ENCODE results near the gene NAGLU. TPM values are rescaled to one million over a fixed set of nuclear protein-coding genes. Genes with fewer than 3 reads are reported as not detected.

NAGLU gene
- total and polyA plus RNA-seq, 2 of the 13 experiments (the other 11 are each of a cell fraction or from before 2014, with no cell fraction given) = 28.2 to 40.1 TPM

DNA sequence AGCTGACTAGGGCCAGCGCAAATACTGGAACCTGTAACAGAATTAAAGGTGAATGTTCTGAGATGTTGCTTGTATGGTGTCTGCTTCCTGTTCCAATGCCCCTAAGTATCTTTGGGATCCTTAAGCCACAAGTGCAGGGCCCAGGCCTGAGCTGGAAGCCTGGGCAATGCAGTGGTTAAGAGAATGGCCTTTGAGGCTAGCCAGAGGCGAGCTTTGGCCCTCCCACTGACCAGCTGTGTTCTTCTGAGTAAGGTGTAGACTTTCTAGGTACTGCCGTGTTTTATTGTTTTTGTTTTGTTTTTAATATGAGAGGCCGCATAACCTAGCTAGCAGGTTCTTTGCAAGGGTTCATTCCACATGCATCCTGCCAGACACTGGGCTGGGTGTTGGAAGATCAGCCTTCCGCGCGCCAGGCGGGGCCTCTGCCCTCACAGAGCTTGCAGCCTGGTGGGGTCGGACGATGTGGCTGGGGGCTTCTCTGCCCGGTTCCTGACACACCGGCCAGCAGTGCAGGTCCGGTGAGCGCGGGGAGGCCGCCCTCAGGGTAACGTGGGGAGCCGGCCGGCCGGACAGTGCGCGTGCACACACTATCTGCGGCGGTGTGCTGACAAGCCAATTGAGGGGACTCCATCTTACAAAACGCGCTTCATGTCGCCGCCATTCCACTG is 30.3 kb downstream of the NAGLU start (continued):
- TF ChIP-seq, protein P1, sequence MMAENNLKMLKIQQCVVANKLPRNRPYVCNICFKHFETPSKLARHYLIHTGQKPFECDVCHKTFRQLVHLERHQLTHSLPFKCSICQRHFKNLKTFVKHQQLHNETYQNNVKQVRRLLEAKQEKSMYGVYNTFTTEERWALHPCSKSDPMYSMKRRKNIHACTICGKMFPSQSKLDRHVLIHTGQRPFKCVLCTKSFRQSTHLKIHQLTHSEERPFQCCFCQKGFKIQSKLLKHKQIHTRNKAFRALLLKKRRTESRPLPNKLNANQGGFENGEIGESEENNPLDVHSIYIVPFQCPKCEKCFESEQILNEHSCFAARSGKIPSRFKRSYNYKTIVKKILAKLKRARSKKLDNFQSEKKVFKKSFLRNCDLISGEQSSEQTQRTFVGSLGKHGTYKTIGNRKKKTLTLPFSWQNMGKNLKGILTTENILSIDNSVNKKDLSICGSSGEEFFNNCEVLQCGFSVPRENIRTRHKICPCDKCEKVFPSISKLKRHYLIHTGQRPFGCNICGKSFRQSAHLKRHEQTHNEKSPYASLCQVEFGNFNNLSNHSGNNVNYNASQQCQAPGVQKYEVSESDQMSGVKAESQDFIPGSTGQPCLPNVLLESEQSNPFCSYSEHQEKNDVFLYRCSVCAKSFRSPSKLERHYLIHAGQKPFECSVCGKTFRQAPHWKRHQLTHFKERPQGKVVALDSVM (CRISPR knock-in tag; IDR thresholded peaks at IDR 0.05) = no peak
- TF ChIP-seq ZNF496 (CRISPR knock-in tag; IDR thresholded peaks at IDR 0.05; ENCODE audit: insufficient replicate concordance) = no peak
- no peak for TF ChIP-seq IRF2 (CRISPR knock-in tag; IDR thresholded peaks at IDR 0.05)
- TF ChIP-seq, protein P2, sequence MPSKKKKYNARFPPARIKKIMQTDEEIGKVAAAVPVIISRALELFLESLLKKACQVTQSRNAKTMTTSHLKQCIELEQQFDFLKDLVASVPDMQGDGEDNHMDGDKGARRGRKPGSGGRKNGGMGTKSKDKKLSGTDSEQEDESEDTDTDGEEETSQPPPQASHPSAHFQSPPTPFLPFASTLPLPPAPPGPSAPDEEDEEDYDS (CRISPR knock-in tag; IDR thresholded peaks at IDR 0.05) = no peak
- no peak for TF ChIP-seq PTBP1 (IDR thresholded peaks at IDR 0.05; ENCODE audit: low read depth, low read length, poor library complexity, severe bottlenecking)
- no peak for TF ChIP-seq SNAPC2 (CRISPR knock-in tag; IDR thresholded peaks at IDR 0.05)
- TF ChIP-seq MAFF (IDR thresholded peaks at IDR 0.05; ENCODE audit: low read depth, low read length) = no peak
- no peak for TF ChIP-seq NCOA5 (CRISPR knock-in tag; IDR thresholded peaks at IDR 0.05)
- TF ChIP-seq, protein P3, sequence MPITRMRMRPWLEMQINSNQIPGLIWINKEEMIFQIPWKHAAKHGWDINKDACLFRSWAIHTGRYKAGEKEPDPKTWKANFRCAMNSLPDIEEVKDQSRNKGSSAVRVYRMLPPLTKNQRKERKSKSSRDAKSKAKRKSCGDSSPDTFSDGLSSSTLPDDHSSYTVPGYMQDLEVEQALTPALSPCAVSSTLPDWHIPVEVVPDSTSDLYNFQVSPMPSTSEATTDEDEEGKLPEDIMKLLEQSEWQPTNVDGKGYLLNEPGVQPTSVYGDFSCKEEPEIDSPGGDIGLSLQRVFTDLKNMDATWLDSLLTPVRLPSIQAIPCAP (CRISPR knock-in tag; IDR thresholded peaks at IDR 0.05; ENCODE audit: low read depth) = no peak
- no peak for TF ChIP-seq PAWR (CRISPR knock-in tag; IDR thresholded peaks at IDR 0.05; ENCODE audit: borderline replicate concordance)
- TF ChIP-seq, protein P4, sequence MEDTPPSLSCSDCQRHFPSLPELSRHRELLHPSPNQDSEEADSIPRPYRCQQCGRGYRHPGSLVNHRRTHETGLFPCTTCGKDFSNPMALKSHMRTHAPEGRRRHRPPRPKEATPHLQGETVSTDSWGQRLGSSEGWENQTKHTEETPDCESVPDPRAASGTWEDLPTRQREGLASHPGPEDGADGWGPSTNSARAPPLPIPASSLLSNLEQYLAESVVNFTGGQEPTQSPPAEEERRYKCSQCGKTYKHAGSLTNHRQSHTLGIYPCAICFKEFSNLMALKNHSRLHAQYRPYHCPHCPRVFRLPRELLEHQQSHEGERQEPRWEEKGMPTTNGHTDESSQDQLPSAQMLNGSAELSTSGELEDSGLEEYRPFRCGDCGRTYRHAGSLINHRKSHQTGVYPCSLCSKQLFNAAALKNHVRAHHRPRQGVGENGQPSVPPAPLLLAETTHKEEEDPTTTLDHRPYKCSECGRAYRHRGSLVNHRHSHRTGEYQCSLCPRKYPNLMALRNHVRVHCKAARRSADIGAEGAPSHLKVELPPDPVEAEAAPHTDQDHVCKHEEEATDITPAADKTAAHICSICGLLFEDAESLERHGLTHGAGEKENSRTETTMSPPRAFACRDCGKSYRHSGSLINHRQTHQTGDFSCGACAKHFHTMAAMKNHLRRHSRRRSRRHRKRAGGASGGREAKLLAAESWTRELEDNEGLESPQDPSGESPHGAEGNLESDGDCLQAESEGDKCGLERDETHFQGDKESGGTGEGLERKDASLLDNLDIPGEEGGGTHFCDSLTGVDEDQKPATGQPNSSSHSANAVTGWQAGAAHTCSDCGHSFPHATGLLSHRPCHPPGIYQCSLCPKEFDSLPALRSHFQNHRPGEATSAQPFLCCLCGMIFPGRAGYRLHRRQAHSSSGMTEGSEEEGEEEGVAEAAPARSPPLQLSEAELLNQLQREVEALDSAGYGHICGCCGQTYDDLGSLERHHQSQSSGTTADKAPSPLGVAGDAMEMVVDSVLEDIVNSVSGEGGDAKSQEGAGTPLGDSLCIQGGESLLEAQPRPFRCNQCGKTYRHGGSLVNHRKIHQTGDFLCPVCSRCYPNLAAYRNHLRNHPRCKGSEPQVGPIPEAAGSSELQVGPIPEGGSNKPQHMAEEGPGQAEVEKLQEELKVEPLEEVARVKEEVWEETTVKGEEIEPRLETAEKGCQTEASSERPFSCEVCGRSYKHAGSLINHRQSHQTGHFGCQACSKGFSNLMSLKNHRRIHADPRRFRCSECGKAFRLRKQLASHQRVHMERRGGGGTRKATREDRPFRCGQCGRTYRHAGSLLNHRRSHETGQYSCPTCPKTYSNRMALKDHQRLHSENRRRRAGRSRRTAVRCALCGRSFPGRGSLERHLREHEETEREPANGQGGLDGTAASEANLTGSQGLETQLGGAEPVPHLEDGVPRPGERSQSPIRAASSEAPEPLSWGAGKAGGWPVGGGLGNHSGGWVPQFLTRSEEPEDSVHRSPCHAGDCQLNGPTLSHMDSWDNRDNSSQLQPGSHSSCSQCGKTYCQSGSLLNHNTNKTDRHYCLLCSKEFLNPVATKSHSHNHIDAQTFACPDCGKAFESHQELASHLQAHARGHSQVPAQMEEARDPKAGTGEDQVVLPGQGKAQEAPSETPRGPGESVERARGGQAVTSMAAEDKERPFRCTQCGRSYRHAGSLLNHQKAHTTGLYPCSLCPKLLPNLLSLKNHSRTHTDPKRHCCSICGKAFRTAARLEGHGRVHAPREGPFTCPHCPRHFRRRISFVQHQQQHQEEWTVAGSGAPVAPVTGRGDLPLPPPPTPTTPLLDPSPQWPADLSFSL (CRISPR knock-in tag; IDR thresholded peaks at IDR 0.05) = no peak
- no peak for TF ChIP-seq RARG (CRISPR knock-in tag; IDR thresholded peaks at IDR 0.05; ENCODE audit: low read depth)
- no peak for TF ChIP-seq RXRB (CRISPR knock-in tag; IDR thresholded peaks at IDR 0.05; ENCODE audit: borderline replicate concordance)
- TF ChIP-seq ZNF788 (CRISPR knock-in tag; IDR thresholded peaks at IDR 0.05; ENCODE audit: borderline replicate concordance) = no peak
- TF ChIP-seq, protein P5, sequence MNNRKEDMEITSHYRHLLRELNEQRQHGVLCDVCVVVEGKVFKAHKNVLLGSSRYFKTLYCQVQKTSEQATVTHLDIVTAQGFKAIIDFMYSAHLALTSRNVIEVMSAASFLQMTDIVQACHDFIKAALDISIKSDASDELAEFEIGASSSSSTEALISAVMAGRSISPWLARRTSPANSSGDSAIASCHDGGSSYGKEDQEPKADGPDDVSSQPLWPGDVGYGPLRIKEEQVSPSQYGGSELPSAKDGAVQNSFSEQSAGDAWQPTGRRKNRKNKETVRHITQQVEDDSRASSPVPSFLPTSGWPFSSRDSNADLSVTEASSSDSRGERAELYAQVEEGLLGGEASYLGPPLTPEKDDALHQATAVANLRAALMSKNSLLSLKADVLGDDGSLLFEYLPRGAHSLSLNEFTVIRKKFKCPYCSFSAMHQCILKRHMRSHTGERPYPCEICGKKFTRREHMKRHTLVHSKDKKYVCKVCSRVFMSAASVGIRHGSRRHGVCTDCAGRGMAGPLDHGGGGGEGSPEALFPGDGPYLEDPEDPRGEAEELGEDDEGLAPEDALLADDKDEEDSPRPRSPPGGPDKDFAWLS (CRISPR knock-in tag; IDR thresholded peaks at IDR 0.05; ENCODE audit: borderline replicate concordance) = no peak

All from HepG2 (cell line).